Stimulated activated CD8-positive, alpha-beta memory T cell treated with anti-CD3 and anti-CD28 coated beads, Interleukin-12 subunit alpha, Interleukin-12 subunit beta, amount 100 ng/mL, for 24 hours (primary cell): ENCODE results near the gene TUBB2A.

Experiments used
- DNase-seq: peaks from one replicate; pipeline ENCODE4 v3.0.0-alpha.2; 2020; ENCODE audit errors: extremely low read depth

The TUBB2A gene

DNA sequence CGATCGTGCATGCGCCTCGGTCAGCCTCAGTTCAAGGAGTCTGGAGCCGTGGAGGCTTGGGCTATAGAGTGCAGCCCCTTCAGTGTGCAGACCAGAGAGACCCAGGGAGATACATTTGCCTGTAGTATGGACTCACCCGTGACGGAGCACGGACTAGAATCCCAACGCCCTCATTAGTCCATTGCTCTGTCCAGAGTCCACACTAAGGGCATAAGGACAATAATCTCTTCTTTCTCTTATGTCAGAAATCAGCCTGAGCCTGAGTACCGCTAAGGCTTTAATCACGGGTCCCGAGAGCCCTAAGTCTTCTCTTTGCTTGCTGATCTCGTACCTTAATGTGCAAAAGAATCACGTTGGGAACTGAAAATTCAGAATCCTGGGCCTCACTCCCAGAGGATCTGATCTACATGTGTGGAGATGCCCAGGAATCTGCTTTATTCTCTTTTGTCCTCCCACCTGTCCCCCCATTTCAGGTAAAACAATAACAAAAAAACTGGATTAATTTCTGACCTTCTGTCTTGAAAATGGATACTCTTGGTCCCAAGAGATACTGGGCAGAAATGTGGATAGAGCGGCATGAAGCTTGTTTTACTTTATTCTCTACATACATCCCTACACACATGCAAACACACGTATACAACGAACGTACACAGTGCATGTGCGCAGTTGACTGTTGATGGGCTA, 38.2 kb downstream of the TUBB2A start:
- no peak for DNase-seq

DNA sequence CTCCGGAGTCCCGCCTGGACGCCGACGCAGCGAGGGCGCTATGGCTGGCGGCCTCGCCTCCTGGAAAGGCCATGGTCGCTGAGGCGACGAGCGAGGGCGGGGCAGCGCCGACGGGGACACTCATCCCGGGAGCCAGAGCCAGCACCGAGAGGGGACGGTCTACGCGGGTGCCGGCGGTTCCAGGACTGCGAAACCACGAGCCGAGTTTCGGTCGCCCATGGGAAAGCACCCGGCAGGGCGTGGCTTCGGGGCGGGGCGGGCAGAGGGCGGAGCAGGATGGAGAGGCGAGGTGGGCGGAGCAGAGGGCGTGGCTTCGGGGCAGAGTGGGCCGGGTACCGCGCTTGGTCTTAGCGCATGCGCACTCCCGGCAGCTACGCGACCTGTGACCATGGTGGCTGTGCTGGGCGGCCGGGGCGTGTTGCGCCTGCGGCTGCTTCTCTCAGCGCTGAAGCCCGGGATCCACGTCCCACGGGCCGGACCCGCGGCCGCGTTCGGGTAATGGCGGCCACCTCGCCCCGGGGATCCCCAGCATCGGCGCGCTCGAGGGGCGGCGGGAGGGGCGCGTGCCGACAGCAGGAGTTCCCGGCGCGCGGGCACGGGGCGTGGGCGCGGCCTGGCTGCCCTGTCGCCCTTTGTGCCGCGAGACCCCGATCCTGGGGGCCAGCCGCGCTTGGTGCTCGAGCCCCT, 38.8 kb downstream of the TUBB2A start, which contains the start of gene BPHL:
TSS of gene BPHL (plus strand) at position 359 of the 687 bp plus-strand sequence. CDS start at position 389, 30 bp downstream.
- peak; percentile 99 for DNase-seq

- DNase-seq = no peak
Measured at GRCh38 chr6:3117912-3118352, 39.4 kb downstream of the TUBB2A start.

- no peak for DNase-seq
Measured at GRCh38 chr6:3114377-3114776, 43.0 kb downstream of the TUBB2A start.

- no peak for DNase-seq
Measured at GRCh38 chr6:3109761-3110160, 47.6 kb downstream of the TUBB2A start.

DNA sequence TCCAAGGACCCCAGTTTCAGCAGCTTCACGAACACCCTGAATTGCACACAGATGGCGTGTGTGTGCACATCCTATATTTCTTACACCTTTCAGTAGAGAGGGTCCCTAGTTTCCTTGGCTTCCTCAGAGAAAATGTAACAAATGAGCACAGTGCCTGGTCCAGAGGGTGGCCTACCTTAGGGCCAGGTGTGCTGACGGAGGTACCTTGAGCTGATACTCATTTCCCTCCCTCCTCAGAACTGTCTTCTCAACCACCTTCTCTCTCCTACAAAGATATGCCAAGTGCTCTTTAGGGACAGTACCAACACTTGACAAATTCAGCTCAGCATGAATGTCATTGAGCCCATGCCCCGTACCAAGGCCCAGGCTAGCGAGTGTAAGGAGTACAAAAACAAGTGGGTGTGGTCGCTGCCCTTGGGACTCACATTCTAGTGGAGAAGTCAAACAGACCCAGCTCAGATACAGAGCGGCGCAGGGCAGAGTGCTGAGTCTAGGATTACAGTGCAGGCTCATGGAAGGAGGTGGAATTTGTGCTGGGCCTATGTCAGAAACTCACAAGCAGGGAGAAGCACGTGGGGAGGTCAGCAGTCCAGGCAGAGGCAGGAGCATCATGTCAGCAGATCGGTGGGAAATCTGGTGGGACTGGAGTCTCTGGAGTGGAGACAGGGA, 48.5 kb downstream of the TUBB2A start:
- DNase-seq = no peak
